ENCODE results near the gene TNS1. TPM values are rescaled to one million over a fixed set of nuclear protein-coding genes. Genes with fewer than 3 reads are reported as not detected.

TNS1 gene
- total RNA-seq, 1 experiment from 2014 or later, result 6.2 TPM

DNA sequence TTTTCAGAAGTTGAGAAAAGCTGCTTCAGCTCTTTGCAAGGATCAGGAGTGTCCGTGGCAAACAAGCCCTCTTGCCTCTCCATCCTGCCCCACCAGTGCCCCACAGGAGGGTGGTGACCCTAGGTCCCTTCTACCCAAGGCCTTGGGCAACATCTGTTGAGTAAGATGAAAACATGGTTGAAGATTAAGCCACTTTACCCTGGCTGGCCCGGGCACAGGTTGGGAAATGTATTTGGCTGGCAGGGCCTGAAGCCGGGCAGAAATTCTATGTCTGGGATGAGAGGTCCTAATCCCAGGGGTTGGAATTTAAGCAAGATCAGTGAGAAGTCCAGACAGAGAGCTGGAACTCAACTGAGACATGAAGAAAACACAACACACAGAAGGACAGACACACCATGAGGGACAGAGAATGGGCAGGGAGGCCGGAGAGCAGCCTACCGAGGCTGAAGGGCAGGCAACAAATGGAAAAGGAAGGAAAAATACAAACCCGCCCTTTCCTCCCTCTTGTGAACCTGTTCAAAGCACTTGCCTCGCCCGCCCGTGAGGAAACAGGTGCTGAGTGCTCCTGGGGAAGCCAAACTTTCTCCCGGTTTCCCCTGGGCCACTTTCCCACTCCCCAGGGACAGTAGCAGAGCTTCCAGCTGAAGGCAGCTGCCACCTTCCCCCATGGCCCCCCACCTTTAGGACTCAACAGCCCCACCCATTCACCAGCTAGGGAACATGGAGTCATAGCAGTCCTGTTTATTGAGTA, 86.1 kb downstream of the TNS1 start:
- Histone ChIP-seq H3K9me2 (ENCODE audit: insufficient read depth) (no peaks in the 10 kb centered on the region), H3K36me3 (ENCODE audit: control insufficient read depth in 1 of 2, insufficient read depth in 2 of 2, low read length in 2 of 2) (no peaks in the 10 kb centered on the region), H4K20me1 (ENCODE audit: insufficient read depth) (no peaks in the 10 kb centered on the region), H3K4me1 (ENCODE audit: control insufficient read depth in 1 of 2, insufficient read depth in 2 of 2, low read length in 2 of 2) (peaks cover 0 to 10% of the 10 kb centered on the region in 2 experiments; a peak in 1 of 4 replicates), H3K4me2 (ENCODE audit: low read length) (no peak overlapping the region), H3K79me2 (ENCODE audit: insufficient read depth, low read length) (no peaks in the 10 kb centered on the region), H2AFZ (ENCODE audit: low read depth, low read length, poor library complexity, severe bottlenecking) (no peak overlapping the region), H3K4me3 (replicated peaks in 1 of 2; ENCODE audit: low read depth in 1 of 2, low read length in 2 of 2) (no peak overlapping the region), H3K9me3 (ENCODE audit: control insufficient read depth in 1 of 2, insufficient read depth in 1 of 2, low read depth in 1 of 2, low read length in 2 of 2) (no peaks in the 10 kb centered on the region), H3K9ac (ENCODE audit: low read length) (no peak overlapping the region), H3K27ac (ENCODE audit: low read depth, low read length) (no peak overlapping the region), H3K27me3 (ENCODE audit: insufficient read depth, low read length) (no peaks in the 10 kb centered on the region)
- no peak for ATAC-seq
- no TSS peak for BruUV-seq (replicated peaks)
- ChIA-PET POLR2A (no interaction called here), RAD21 (ENCODE audit: low non-redundant PET in 1 of 2, low total read pairs in 2 of 2, uncharacterized antibody in 2 of 2, unreplicated experiment in 2 of 2) (no interaction called here), CTCF (no interaction called here)
- DNase-seq (ENCODE audit: low read depth, low spot score), result no peak
- TF ChIP-seq, protein P1, sequence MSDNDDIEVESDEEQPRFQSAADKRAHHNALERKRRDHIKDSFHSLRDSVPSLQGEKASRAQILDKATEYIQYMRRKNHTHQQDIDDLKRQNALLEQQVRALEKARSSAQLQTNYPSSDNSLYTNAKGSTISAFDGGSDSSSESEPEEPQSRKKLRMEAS (IDR thresholded peaks at IDR 0.05), result no peak
- TF ChIP-seq ZFX (IDR thresholded peaks at IDR 0.05), result no peak
- TF ChIP-seq, protein P2, sequence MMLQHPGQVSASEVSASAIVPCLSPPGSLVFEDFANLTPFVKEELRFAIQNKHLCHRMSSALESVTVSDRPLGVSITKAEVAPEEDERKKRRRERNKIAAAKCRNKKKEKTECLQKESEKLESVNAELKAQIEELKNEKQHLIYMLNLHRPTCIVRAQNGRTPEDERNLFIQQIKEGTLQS (IDR thresholded peaks at IDR 0.05), result no peak
- no peak for TF ChIP-seq JUND (IDR thresholded peaks at IDR 0.05)
- no peak for TF ChIP-seq CEBPB (IDR thresholded peaks at IDR 0.05; ENCODE audit: low read depth)
- TF ChIP-seq, protein P3, sequence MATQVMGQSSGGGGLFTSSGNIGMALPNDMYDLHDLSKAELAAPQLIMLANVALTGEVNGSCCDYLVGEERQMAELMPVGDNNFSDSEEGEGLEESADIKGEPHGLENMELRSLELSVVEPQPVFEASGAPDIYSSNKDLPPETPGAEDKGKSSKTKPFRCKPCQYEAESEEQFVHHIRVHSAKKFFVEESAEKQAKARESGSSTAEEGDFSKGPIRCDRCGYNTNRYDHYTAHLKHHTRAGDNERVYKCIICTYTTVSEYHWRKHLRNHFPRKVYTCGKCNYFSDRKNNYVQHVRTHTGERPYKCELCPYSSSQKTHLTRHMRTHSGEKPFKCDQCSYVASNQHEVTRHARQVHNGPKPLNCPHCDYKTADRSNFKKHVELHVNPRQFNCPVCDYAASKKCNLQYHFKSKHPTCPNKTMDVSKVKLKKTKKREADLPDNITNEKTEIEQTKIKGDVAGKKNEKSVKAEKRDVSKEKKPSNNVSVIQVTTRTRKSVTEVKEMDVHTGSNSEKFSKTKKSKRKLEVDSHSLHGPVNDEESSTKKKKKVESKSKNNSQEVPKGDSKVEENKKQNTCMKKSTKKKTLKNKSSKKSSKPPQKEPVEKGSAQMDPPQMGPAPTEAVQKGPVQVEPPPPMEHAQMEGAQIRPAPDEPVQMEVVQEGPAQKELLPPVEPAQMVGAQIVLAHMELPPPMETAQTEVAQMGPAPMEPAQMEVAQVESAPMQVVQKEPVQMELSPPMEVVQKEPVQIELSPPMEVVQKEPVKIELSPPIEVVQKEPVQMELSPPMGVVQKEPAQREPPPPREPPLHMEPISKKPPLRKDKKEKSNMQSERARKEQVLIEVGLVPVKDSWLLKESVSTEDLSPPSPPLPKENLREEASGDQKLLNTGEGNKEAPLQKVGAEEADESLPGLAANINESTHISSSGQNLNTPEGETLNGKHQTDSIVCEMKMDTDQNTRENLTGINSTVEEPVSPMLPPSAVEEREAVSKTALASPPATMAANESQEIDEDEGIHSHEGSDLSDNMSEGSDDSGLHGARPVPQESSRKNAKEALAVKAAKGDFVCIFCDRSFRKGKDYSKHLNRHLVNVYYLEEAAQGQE (IDR thresholded peaks at IDR 0.05; ENCODE audit: low read depth), result no peak
- TF ChIP-seq SRF (IDR thresholded peaks at IDR 0.05; ENCODE audit: low read depth), result no peak
- TF ChIP-seq EZH2phosphoT487 (IDR thresholded peaks at IDR 0.05; ENCODE audit: borderline replicate concordance), result no peak
- TF ChIP-seq EGR1 (IDR thresholded peaks at IDR 0.05; ENCODE audit: low read depth), result no peak
- TF ChIP-seq, protein P4, sequence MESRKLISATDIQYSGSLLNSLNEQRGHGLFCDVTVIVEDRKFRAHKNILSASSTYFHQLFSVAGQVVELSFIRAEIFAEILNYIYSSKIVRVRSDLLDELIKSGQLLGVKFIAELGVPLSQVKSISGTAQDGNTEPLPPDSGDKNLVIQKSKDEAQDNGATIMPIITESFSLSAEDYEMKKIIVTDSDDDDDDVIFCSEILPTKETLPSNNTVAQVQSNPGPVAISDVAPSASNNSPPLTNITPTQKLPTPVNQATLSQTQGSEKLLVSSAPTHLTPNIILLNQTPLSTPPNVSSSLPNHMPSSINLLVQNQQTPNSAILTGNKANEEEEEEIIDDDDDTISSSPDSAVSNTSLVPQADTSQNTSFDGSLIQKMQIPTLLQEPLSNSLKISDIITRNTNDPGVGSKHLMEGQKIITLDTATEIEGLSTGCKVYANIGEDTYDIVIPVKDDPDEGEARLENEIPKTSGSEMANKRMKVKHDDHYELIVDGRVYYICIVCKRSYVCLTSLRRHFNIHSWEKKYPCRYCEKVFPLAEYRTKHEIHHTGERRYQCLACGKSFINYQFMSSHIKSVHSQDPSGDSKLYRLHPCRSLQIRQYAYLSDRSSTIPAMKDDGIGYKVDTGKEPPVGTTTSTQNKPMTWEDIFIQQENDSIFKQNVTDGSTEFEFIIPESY (IDR thresholded peaks at IDR 0.05; ENCODE audit: extremely low read depth, insufficient replicate concordance, low read length), result no peak
- no peak for TF ChIP-seq ZNF274 (IDR thresholded peaks at IDR 0.05; ENCODE audit: low read depth, low read length)
- TF ChIP-seq YY1 (IDR thresholded peaks at IDR 0.05; ENCODE audit: extremely low read depth, insufficient replicate concordance, low read depth, low read length), result no peak
- TF ChIP-seq SP1 (IDR thresholded peaks at IDR 0.05; ENCODE audit: low read depth), result no peak
- no peak for TF ChIP-seq TCF7L2 (IDR thresholded peaks at IDR 0.05; ENCODE audit: borderline replicate concordance, extremely low read depth, insufficient read depth, insufficient read length)
- TF ChIP-seq RAD21 (IDR thresholded peaks at IDR 0.05; ENCODE audit: low read depth), result no peak
- intact Hi-C loops (cut with micrococcal nuclease), result no loop called here

Measured in HCT116 (cell line).